Measurements from ENCODE around the gene ZSWIM8. TPM values are rescaled to one million over a fixed set of nuclear protein-coding genes. Genes with fewer than 3 reads are reported as not detected.

Gene ZSWIM8
- total and polyA plus RNA-seq, 2 of the 8 experiments (the other 6 are each of a cell fraction or from before 2014, with no cell fraction given): 44.7 to 99.7 TPM

DNA sequence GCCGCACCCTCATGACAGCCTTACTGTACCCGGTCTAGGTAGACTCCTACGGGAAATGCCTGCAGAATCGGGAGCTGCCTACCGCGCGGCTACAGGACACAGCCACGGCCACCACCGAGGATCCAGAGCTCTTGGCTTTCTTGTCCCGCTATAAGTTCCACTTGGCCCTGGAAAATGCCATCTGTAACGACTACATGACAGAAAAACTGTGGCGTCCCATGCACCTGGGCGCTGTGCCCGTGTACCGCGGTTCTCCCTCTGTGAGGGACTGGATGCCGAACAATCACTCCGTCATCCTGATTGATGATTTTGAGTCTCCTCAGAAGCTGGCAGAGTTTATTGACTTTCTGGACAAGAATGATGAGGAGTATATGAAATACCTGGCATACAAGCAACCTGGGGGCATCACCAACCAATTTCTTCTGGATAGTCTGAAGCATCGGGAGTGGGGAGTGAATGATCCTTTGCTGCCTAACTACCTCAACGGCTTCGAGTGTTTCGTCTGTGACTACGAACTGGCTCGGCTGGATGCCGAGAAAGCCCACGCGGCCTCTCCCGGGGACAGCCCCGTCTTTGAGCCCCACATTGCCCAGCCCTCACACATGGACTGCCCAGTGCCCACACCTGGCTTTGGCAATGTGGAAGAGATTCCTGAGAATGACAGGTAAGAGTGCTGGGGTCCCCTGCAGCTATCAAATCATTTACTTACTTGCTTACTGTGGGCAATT lies 12.1 kb upstream of the ZSWIM8 start (continued):
- TF ChIP-seq CBX5 (IDR thresholded peaks at IDR 0.05; ENCODE audit: low read depth, low read length) (no peak), KDM5A (IDR thresholded peaks at IDR 0.05; ENCODE audit: low read length) (no peak), MAFK (IDR thresholded peaks at IDR 0.05; ENCODE audit: low read depth, low read length) (no peak), YY1 (IDR thresholded peaks at IDR 0.05; ENCODE audit: low read depth, low read length) (no peak), POLR2AphosphoS5 (IDR thresholded peaks at IDR 0.05; ENCODE audit: low read depth, low read length) (no peak), TAF7 (optimal IDR thresholded peaks at IDR 0.05; ENCODE audit: borderline replicate concordance, low read depth, low read length) (no peak), SP4 (IDR thresholded peaks at IDR 0.05; ENCODE audit: low read length) (no peak), TAF1 (IDR thresholded peaks at IDR 0.05; ENCODE audit: low read depth, low read length) (no peak), TBP (IDR thresholded peaks at IDR 0.05; ENCODE audit: low read depth, low read length) (no peak), CHD1 (IDR thresholded peaks at IDR 0.05; ENCODE audit: low read depth, low read length) (no peak)
